GM11168 (cell line): Measurements from ENCODE around the gene FAM240A.
"Not testable (repeated sequence)": the region's sequence is repeated elsewhere in the genome, so short reads cannot be mapped to it uniquely, and the experiment has no call there.

Experiments
- in situ Hi-C: fragments of 300-500 bp; cut with MboI; formaldehyde crosslinking; loops from one replicate; pipeline ENCODE4 v1.12.0; 2022; ENCODE audit warnings: low sequenced_read_pairs; ENCODE audit not compliant: unreplicated experiment

Gene FAM240A

DNA sequence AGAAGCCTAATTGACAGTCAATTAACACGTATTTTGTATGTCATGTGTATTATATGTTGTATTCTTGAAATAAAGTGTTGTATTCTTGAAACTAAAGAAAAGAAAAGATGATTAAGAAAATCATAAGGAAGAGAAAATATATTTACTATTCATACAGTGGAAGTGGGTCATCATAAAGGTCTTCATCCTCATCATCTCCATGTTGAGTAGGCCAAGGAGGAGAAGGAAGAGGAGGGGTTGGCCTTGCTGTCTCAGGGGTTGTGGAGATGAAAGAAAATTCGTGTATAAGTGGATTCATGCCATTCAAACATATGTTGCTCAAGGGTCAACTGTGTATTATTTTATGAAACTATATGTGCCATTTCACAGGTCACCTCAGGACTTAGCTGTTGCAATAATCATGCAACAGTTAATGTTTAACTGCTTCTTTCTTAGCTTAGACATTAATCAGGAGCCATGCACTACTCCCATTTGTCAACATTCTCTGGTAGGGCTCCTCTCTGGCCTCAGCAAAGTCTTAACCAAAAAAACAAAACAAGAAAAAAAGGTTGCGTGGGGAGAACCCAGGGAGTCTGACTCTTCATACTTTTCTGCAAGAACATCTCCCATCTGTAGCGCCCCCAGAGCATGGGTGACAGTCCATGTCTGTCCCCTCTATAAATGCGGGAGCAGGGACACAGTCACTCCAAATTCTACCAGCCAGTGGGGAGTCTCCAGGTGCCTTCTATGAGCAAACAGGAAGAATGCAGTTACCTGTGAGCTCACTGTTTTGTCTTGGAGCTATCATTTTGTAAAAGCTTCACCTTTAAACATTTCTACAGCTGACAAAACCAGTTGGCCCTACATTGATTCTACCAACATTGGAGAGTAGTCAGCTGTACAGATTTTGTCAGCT lies 26.3 kb upstream of the FAM240A start:
- in situ Hi-C loops, result no loop called here

DNA sequence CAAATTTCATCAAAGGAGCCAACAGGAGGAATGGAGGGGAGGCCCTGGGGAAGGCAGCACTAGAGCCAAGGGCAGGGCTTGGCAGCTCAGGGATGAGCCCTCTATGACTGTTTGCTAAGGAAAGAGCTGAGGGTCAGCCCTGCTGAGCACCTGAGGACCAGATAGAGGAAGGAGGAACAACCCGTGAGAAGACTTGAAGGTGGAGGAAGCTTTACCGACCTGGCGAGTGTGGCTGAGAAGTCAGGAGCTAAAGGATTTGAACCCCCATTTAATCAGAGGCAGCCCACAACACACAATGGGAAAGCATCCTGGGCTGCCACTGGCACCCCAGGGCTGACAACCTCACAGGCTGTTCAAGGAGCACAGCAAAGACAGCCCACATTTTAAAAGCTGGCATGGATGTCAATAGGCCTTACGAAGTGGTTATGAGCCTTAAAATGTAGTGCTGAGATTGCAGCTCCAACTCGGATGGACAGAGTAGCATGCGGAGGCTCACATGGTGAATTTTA lies 25.5 kb upstream of the FAM240A start:
- in situ Hi-C loops, result no loop called here

- in situ Hi-C loops, result not testable (repeated sequence)
Observed at GRCh38 chr3:46587268-46587667, 25.1 kb upstream of the FAM240A start.

DNA sequence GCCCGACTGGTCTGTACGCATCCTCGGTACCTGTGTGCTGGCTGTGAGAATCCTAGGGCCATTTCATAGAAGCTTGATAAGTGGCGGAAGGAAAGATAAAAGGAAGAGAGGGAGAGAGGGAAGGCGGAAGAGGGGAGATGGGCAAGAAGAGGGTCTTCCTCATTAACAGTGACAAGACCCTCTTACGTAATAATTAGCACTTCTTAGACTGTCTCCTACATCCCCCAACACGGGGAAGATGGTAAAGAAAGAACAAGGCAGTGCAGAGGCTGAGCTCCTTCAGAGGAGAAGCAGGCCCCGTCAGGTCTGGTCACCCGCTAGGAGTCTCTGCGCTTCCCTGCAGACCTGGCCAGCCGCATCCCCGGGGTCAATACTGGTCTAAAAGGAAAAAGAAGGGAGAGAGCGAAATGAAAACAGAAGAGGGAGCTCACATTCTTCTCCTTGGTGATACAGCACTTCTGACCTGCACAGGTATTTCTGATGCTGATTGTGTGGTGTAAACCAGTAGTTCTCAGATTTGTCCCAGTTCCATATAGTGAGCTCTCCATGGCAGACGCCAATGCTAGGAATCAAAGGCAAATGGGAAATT lies 19.0 kb upstream of the FAM240A start:
- in situ Hi-C loops, result no loop called here

- in situ Hi-C loops, result no loop called here
Observed at GRCh38 chr3:46593979-46594378, 18.3 kb upstream of the FAM240A start.

GRCh38 chr3:46594723-46595122 lies 17.6 kb upstream of the FAM240A start:
- in situ Hi-C loops, result no loop called here

DNA sequence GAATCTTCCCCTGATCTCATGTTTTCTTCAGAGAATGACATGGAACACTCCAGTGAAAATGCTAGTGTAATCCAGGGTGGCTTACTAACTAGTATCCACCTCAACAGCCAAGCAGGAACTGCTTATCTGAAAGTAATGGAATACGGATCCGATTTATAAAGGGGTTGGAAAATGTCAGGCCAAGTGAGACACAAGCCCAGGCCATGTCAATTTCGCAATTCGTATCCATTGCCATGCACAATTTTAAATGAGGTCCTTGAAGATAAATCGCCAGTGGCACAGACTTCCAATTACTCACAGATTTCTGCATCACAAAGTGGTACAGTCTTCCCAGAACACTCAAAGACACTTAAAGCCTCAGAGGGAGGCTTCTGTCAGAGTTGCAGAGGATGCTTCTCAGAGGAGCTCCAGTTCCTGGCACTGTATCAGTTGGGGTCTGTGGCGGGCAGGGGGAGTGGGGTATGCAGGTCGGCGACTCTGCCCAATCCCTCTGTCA lies 16.5 kb upstream of the FAM240A start:
- in situ Hi-C loops, result no loop called here

DNA sequence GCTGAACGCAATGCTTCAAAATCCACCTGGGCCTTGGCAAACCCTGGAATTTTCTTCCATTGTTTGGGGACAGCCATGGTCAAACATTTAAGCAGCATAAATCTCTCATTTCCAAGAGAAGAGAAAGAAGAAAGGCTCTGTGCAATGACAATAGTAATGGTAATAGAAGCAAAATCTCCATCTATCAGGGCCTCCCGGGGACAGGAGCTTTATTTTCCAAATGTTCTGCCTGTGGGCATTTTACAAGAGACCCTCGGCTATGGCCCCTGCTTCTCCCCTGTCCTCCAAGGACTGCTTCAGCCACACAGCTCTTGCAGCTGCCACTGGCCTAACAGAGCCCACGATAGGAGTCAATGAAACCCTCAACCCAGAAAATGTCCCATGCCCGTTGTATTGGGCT lies 12.7 kb upstream of the FAM240A start:
- in situ Hi-C loops, result no loop called here

DNA sequence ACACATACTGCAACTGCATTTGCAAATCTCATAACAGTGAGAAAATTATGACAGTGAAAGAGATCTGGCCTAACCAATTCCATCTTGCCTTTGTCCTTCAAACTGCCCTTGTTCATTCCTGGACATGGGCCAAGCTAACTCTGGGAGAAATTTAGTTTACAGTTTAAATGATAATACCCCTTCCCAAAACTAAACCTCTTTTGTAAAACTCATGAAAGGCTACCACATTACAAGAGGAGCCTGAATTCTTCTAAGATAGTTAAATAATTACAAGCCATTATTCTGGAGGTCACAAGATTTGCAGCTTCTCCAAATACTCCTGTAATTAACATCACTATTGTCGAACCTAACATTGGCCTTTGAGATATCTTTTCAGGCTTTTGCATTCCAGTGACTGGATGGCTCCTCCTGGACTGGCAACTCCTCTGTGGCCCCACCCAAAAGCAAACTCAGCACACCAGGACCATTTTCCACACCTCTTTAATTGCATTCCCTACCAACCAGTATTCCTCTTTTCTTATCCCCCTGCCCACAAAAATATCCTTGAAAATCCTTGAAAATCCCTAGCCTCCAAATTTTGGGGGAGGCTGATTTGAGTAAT lies 8.8 kb upstream of the FAM240A start:
- in situ Hi-C loops, result no loop called here

- in situ Hi-C loops, result no loop called here
Observed at GRCh38 chr3:46604127-46604526, 8.2 kb upstream of the FAM240A start.

GRCh38 chr3:46607603-46608028 lies 4.7 kb upstream of the FAM240A start:
- in situ Hi-C loops, result no loop called here

- in situ Hi-C loops, result no loop called here
Observed at GRCh38 chr3:46609212-46609721, 3.1 kb upstream of the FAM240A start.

DNA sequence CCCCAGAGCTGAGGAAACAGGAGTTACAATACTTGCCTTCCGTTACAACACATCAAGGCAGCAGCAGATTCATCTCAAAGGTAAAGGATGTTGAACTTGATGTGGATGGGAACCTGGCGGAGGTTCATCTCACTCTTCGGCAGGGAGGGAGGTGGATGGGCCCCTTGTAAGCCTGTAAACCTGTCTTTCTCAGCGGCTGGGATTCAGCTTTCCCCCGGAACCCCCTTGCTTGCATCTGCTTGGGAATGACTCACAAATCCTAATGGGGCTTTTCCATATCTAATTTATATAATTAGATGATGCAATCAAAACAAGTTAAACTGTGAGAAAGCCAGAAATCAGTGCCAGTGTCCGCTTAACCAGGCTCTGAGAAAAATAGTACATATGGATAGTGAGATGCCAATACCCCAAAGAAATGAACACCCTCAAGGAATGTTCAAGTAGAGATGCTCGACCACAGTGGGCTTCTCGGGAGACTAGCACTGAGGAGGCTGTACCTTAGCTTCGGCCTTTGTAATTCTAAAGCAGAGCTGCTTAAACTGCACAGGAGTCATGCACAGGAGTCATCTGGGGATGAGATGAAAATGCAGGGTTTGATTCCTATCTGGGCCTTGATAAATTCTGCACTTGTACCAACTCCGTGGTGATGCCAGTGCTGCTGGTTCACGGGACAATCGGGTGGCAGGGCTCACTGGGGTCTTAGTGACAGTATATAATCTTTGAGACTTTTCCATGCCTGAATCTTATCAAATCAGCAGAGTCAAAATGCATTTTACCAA lies 2.2 kb upstream of the FAM240A start:
- in situ Hi-C loops, result no loop called here

DNA sequence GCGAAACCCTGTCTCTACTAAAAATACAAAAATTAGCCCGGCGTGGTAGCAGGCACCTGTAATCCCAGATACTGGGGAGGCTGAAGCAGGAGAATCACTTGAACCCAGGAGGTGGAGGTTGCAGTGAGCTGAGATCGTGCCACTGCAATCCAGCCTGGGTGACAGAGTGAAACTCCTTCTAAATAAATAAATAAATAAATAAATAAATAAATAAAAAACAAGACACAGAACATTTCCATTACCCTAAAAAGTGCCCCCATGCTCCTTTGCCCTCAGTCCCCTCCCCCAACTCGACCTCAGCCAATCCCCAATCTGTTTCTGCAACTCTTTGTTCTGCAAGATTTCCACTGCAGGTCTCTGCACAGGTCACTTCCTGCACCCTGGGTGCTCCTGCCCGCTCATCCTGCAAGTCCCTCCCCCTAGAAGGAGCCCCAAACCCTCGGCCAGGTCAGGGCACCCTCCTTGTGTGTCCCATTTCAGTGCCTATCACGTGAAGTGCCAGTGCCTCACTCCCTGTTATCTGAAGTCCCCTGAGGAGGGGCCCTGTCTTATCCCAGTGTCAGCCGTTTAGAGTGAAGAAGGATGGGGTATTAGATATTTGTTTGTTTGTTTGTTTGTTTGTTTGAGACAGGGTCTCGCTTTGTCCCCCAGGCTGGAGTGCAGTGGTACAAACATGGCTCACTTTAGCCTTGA lies 1.1 kb downstream of the FAM240A start:
- in situ Hi-C loops, result no loop called here

DNA sequence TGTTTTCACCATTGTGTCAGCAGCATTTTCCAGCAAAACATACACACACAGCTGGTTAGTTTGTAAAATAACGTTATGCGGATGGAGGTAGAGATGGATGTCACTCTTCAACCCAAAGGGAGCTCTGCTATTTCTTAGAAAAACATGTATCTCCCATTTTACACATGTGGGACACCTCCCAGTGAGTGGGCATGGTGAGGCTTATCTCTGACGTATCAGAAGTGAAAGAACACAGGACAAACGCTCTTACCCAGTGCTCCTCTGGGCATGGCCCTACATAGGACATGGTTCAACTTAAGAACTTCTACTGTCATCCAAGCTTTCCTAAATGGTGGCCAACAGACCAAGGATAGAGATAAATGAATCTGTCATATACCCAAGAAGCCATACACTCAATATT lies 2.1 kb downstream of the FAM240A start:
- in situ Hi-C loops, result no loop called here

- in situ Hi-C loops, result no loop called here
Observed at GRCh38 chr3:46615050-46615775, 2.9 kb downstream of the FAM240A start.

- in situ Hi-C loops, result no loop called here
Observed at GRCh38 chr3:46615976-46616375, 3.7 kb downstream of the FAM240A start.

DNA sequence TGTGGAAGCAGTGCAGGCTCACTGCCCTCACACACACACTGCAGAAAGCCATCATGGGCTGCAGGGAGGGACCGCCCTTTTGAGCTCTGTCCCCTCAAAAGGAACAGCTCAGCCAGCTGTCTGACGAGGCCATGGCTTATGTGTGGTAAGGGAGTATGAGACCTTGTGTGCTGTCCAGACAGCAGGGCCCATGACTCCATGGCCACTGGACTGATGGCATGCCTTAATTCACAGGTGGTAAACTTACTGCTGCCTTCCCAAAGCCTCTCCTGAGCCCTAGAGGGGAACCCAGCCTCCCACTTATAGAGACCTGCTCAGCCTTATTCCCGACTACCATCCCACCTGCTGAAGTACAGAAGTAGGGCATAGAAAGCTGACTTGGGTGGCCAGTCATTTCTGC lies 5.6 kb downstream of the FAM240A start:
- in situ Hi-C loops, result no loop called here
